GM12878 (cell line): ENCODE measurements around the gene PTCRA. TPM values are rescaled to one million over a fixed set of nuclear protein-coding genes. Genes with fewer than 3 reads are reported as not detected.

Source experiments
- ATAC-seq: fragments of 200-7000 bp; cut with Tn5 transposase; 3 replicates; pipeline ENCODE4 v1.9.1; 2020; ENCODE audit warnings: mild to moderate bottlenecking, moderate library complexity
- BruUV-seq: library from RNA; stranded (reverse); fragments of 400-500 nt; replicated peaks from 2 replicates; lab custom pipeline; 2021; lab: Mats Ljungman, UMichigan
- CTCF ChIA-PET: fragments of 300-600 bp; sonication (Branson Sonifier 250); formaldehyde crosslinking; extraction: SDS; loops from one replicate; lab custom pipeline; 2021; ENCODE audit warnings: inconsistent platforms; lab: Yijun Ruan, JAX
- POLR2A ChIA-PET: fragments of 350-600 bp; formaldehyde crosslinking; extraction: SDS; loops from one replicate; lab custom pipeline; 2021; ENCODE audit warnings: inconsistent platforms; lab: Charles Lee
- RAD21 ChIA-PET: fragments of 300-600 bp; sonication (Branson Sonifier 250); formaldehyde crosslinking; loops from one replicate; lab custom pipeline; 2023; ENCODE audit warnings: antibody characterized with exemption; ENCODE audit not compliant: unreplicated experiment; lab: Charles Lee
- SMC1A ChIA-PET: fragments of 300-600 bp; sonication (Branson Sonifier 250); formaldehyde crosslinking; loops from one replicate; lab custom pipeline; 2023; ENCODE audit not compliant: unreplicated experiment, uncharacterized antibody; lab: Charles Lee
- DNase-seq: peaks from one replicate; pipeline ENCODE4 v3.0.0-alpha.2; 2011; ENCODE audit warnings: low read depth, low spot score
- FAIRE-seq: peaks from 3 replicates; lab custom pipeline; 2011; peaks lifted over from hg19 to GRCh38; lab: Jason Lieb, UNC
- H2AFZ ChIP-seq: 2 replicates; pipeline ENCODE4 v1.6.0; 2011; ENCODE audit warnings: low read depth, low read length, control low read depth; ENCODE audit not compliant: control insufficient read depth
- H3K27ac ChIP-seq: 2 replicates; pipeline ENCODE4 v1.5.1; 2011; ENCODE audit warnings: control low read depth; ENCODE audit not compliant: control insufficient read depth, insufficient read depth
- H3K27me3 ChIP-seq, 2 experiments: replicated peaks in 1 of 2; 2 replicates each; pipeline versions ENCODE4 v1.6.0 to v1.6.1; 2011; ENCODE audit warnings: low read length in 1 of 2; ENCODE audit not compliant: control insufficient read depth in 2 of 2, insufficient read depth in 2 of 2
- H3K36me3 ChIP-seq, 2 experiments: 2 replicates each; pipeline ENCODE4 v1.5.1; 2011; ENCODE audit warnings: low read length in 1 of 2; ENCODE audit not compliant: control insufficient read depth in 2 of 2, insufficient read depth in 2 of 2
- H3K4me1 ChIP-seq: 2 replicates; pipeline ENCODE4 v1.6.1; 2011; ENCODE audit warnings: mild to moderate bottlenecking, low read length, moderate library complexity, mixed read lengths; ENCODE audit not compliant: control insufficient read depth, insufficient read depth
- H3K4me2 ChIP-seq: 2 replicates; pipeline ENCODE4 v1.6.0; 2011; ENCODE audit warnings: control low read depth; ENCODE audit not compliant: control insufficient read depth, insufficient read depth
- H3K4me3 ChIP-seq: fragments of 200-600 bp; sonication (generic); 2 replicates; pipeline ENCODE4 v1.5.1; 2016
- H3K79me2 ChIP-seq: 2 replicates; pipeline ENCODE4 v1.6.0; 2011; ENCODE audit warnings: low read length; ENCODE audit not compliant: control insufficient read depth, insufficient read depth
- H3K9ac ChIP-seq: 2 replicates; pipeline ENCODE4 v1.8.0; 2011; ENCODE audit warnings: low read length, control low read depth, mixed read lengths; ENCODE audit not compliant: control insufficient read depth, insufficient read depth
- H3K9me3 ChIP-seq: replicated peaks from 3 replicates; pipeline ENCODE4 v1.5.1; 2011; ENCODE audit warnings: mild to moderate bottlenecking, low read length; ENCODE audit not compliant: control insufficient read depth, insufficient read depth
- H4K20me1 ChIP-seq: 2 replicates; pipeline ENCODE4 v1.6.0; 2011; ENCODE audit not compliant: control insufficient read depth, insufficient read depth
- ATF2 ChIP-seq: IDR thresholded peaks from 2 replicates; pipeline ENCODE4 v1.6.1; 2012; ENCODE audit warnings: low read length, inconsistent platforms
- HSF1 ChIP-seq: fragments of 150-350 bp; IDR thresholded peaks from 2 replicates; pipeline ENCODE4 v1.6.1; 2014; ENCODE audit warnings: mild to moderate bottlenecking, low read depth, low read length
- KAT2A ChIP-seq: conservative IDR thresholded peaks from 2 replicates; pipeline ENCODE4 v1.6.1; 2011; ENCODE audit warnings: low read depth, low read length; ENCODE audit not compliant: control insufficient read depth
- RAD21 ChIP-seq: IDR thresholded peaks from 2 replicates; pipeline ENCODE4 v1.6.1; 2011; ENCODE audit warnings: mild to moderate bottlenecking, low read depth, low read length, moderate library complexity; ENCODE audit not compliant: insufficient read depth
- WRNIP1 ChIP-seq: IDR thresholded peaks from 2 replicates; pipeline ENCODE4 v1.6.1; 2011; ENCODE audit warnings: low read depth, low read length, improper control_type of control experiment, borderline replicate concordance
- WGBS: methylation state at CpG from one replicate; pipeline ENCODE4 v1.1.6; 2016; ENCODE audit warnings: low lambda C conversion rate; ENCODE audit not compliant: insufficient replicate concordance, insufficient coverage; ENCODE audit errors: missing lambda C conversion rate; 5-methylcytosine and 5-hydroxymethylcytosine counted together
- in situ Hi-C: fragments of 300-500 bp; cut with MboI; formaldehyde crosslinking; loops from 9 replicates; pipeline ENCODE4 v1.14.3; 2018; ENCODE audit warnings: mixed read lengths
- intact Hi-C: fragments of 100-400 bp; cut with micrococcal nuclease; formaldehyde crosslinking; loops from one replicate; pipeline ENCODE4 v1.14.2; 2022; ENCODE audit not compliant: unreplicated experiment
- polyA plus RNA-seq, 11 experiments: library from polyadenylated mRNA; depleted of rRNA in 4 of 11; unstranded in 6 of 11; stranded (reverse) in 5 of 11; fragments of >200 nt; fragmentation: Nextera tagmentation in 4 of 11; fragmentation: Illumina TruSeq in 1 of 11; extraction: Ambion mirVana in 4 of 11; extraction: Trizol in 1 of 11; gene quantifications; 1 replicate in 1 of 11; 2 replicates in 10 of 11; pipeline versions ENCODE4 v1.2.1 to v1.2.3, GENCODE V29; 2011 to 2016; ENCODE audit warnings: inconsistent platforms in 2 of 11, missing spikeins in 2 of 11, low read depth in 1 of 11
- total RNA-seq, 4 experiments: library from RNA; depleted of rRNA in 3 of 4; stranded (reverse); fragments of >200 nt in 3 of 4; fragmentation: Illumina TruSeq in 1 of 4; extraction: Trizol in 1 of 4; gene quantifications; 2 replicates each; pipeline versions ENCODE4 v1.2.1 to v1.2.3, GENCODE V29; 2013 to 2021

The PTCRA gene
- total and polyA plus RNA-seq, 10 of the 15 experiments (the other 5 are each of a cell fraction or from before 2014, with no cell fraction given): 0.10 to 1.1 (median 0.19) TPM; not detected in 4

GRCh38 chr6:42909835-42910234, 6.0 kb upstream of the PTCRA start:
- SMC1A ChIA-PET: no interaction called here
- no peaks in the 10 kb centered on the region for H3K4me1 ChIP-seq
- RAD21 ChIA-PET: interaction anchor here (0.6 kb wide), 1 partner anchor 19 kb away, joined by 3 read pairs; the partner anchor contains the start of gene CNPY3
- no peak overlapping the region for H3K4me2 ChIP-seq
- intact Hi-C loops: no loop called here
- no peaks in the 10 kb centered on the region for H3K36me3 ChIP-seq
- POLR2A ChIA-PET: interaction anchor here (0.7 kb wide), 1 partner anchor 301 kb away, joined by 5 read pairs; no protein-coding TSS in a partner anchor
- no peak for ATAC-seq
- H3K27ac ChIP-seq: no peak overlapping the region
- H3K27me3 ChIP-seq: no peaks in the 10 kb centered on the region
- CTCF ChIA-PET: interaction anchor here (1.1 to 2.9 kb wide), 3 partner anchors 8 to 234 kb away, joined by 4 to 8 read pairs (median 4); no protein-coding TSS in a partner anchor
- BruUV-seq: no TSS peak
- no peak overlapping the region for H2AFZ ChIP-seq
- no peak for FAIRE-seq
- in situ Hi-C loops: loop anchor here (5.0 kb wide), 1 partner anchor 232 kb away; no protein-coding TSS in a partner anchor
- DNase-seq: no peak
- TF ChIP-seq RAD21 (no peak), KAT2A (no peak), ATF2 (no peak), WRNIP1 (no peak), HSF1 (no peak)
- no peaks in the 10 kb centered on the region for H3K79me2 ChIP-seq
- no peak overlapping the region for H3K9ac ChIP-seq
- 80% methylated on average over 10 of the region's 10 CpGs for WGBS
- H4K20me1 ChIP-seq: no peaks in the 10 kb centered on the region
- H3K9me3 ChIP-seq: no peaks in the 10 kb centered on the region
- H3K4me3 ChIP-seq: no peak overlapping the region
